ENCODE measurements around the gene ETF1.

- TF ChIP-seq CTCF (IDR thresholded peaks at IDR 0.05; ENCODE audit: low read depth, low read length) (no peak), MYC (IDR thresholded peaks at IDR 0.05; ENCODE audit: low read depth, low read length) (no peak), POLR2A (IDR thresholded peaks at IDR 0.05; ENCODE audit: extremely low read depth, insufficient read length) (no peak), MAX (IDR thresholded peaks at IDR 0.05; ENCODE audit: low read depth, low read length) (no peak)
These were observed 21.2 kb upstream of the ETF1 start for GRCh38 chr5:138564242-138564641.

Data from NB4 (cell line).